OCI-LY3 (cell line): ENCODE measurements around the gene F11R.

ENCODE experiments used
- CTCF ChIP-seq: fragments of 200-600, 300-600 bp; sonication (generic); IDR thresholded peaks from 2 replicates; pipeline ENCODE4 v1.5.1; 2014; ENCODE audit warnings: antibody characterized with exemption, low read length, low read depth
- EZH2phosphoT487 ChIP-seq: fragments of 200-600 bp; shearing (Covaris generic); IDR thresholded peaks from 2 replicates; pipeline ENCODE4 v1.6.1; 2018; ENCODE audit warnings: antibody characterized with exemption, mixed run types, low read depth

- TF ChIP-seq CTCF, result no peak
- no peak for TF ChIP-seq EZH2phosphoT487
Measured at GRCh38 chr1:161051219-161051618, 30.3 kb upstream of the F11R start.
